GM12878 (cell line): ENCODE measurements around the gene MRPL20. TPM values are rescaled to one million over a fixed set of nuclear protein-coding genes. Genes with fewer than 3 reads are reported as not detected.

Experiments used
- ATAC-seq: fragments of 200-7000 bp; cut with Tn5 transposase; 3 replicates; pipeline ENCODE4 v1.9.1; 2020; ENCODE audit warnings: mild to moderate bottlenecking, moderate library complexity
- BruUV-seq: library from RNA; stranded (reverse); fragments of 400-500 nt; replicated peaks from 2 replicates; lab custom pipeline; 2021; lab: Mats Ljungman, UMichigan
- CTCF ChIA-PET: fragments of 300-600 bp; sonication (Branson Sonifier 250); formaldehyde crosslinking; extraction: SDS; loops from one replicate; lab custom pipeline; 2021; ENCODE audit warnings: inconsistent platforms; lab: Yijun Ruan, JAX
- POLR2A ChIA-PET: fragments of 350-600 bp; formaldehyde crosslinking; extraction: SDS; loops from one replicate; lab custom pipeline; 2021; ENCODE audit warnings: inconsistent platforms; lab: Charles Lee
- RAD21 ChIA-PET: fragments of 300-600 bp; sonication (Branson Sonifier 250); formaldehyde crosslinking; loops from one replicate; lab custom pipeline; 2023; ENCODE audit warnings: antibody characterized with exemption; ENCODE audit not compliant: unreplicated experiment; lab: Charles Lee
- SMC1A ChIA-PET: fragments of 300-600 bp; sonication (Branson Sonifier 250); formaldehyde crosslinking; loops from one replicate; lab custom pipeline; 2023; ENCODE audit not compliant: unreplicated experiment, uncharacterized antibody; lab: Charles Lee
- DNase-seq: peaks from one replicate; pipeline ENCODE4 v3.0.0-alpha.2; 2011; ENCODE audit warnings: low read depth, low spot score
- FAIRE-seq: peaks from 3 replicates; lab custom pipeline; 2011; peaks lifted over from hg19 to GRCh38; lab: Jason Lieb, UNC
- H2AFZ ChIP-seq: 2 replicates; pipeline ENCODE4 v1.6.0; 2011; ENCODE audit warnings: low read depth, low read length, control low read depth; ENCODE audit not compliant: control insufficient read depth
- H3K27ac ChIP-seq: 2 replicates; pipeline ENCODE4 v1.5.1; 2011; ENCODE audit warnings: control low read depth; ENCODE audit not compliant: control insufficient read depth, insufficient read depth
- H3K27me3 ChIP-seq, 2 experiments: replicated peaks in 1 of 2; 2 replicates each; pipeline versions ENCODE4 v1.6.0 to v1.6.1; 2011; ENCODE audit warnings: low read length in 1 of 2; ENCODE audit not compliant: control insufficient read depth in 2 of 2, insufficient read depth in 2 of 2
- H3K36me3 ChIP-seq, 2 experiments: 2 replicates each; pipeline ENCODE4 v1.5.1; 2011; ENCODE audit warnings: low read length in 1 of 2; ENCODE audit not compliant: control insufficient read depth in 2 of 2, insufficient read depth in 2 of 2
- H3K4me1 ChIP-seq: 2 replicates; pipeline ENCODE4 v1.6.1; 2011; ENCODE audit warnings: mild to moderate bottlenecking, low read length, moderate library complexity, mixed read lengths; ENCODE audit not compliant: control insufficient read depth, insufficient read depth
- H3K4me2 ChIP-seq: 2 replicates; pipeline ENCODE4 v1.6.0; 2011; ENCODE audit warnings: control low read depth; ENCODE audit not compliant: control insufficient read depth, insufficient read depth
- H3K4me3 ChIP-seq: fragments of 200-600 bp; sonication (generic); 2 replicates; pipeline ENCODE4 v1.5.1; 2016
- H3K79me2 ChIP-seq: 2 replicates; pipeline ENCODE4 v1.6.0; 2011; ENCODE audit warnings: low read length; ENCODE audit not compliant: control insufficient read depth, insufficient read depth
- H3K9ac ChIP-seq: 2 replicates; pipeline ENCODE4 v1.8.0; 2011; ENCODE audit warnings: low read length, control low read depth, mixed read lengths; ENCODE audit not compliant: control insufficient read depth, insufficient read depth
- H3K9me3 ChIP-seq: replicated peaks from 3 replicates; pipeline ENCODE4 v1.5.1; 2011; ENCODE audit warnings: mild to moderate bottlenecking, low read length; ENCODE audit not compliant: control insufficient read depth, insufficient read depth
- H4K20me1 ChIP-seq: 2 replicates; pipeline ENCODE4 v1.6.0; 2011; ENCODE audit not compliant: control insufficient read depth, insufficient read depth
- CBFB ChIP-seq: IDR thresholded peaks from 2 replicates; pipeline ENCODE4 v1.6.1; 2016; ENCODE audit warnings: antibody characterized with exemption, low read depth
- DPF2 ChIP-seq: fragments of 450-650 bp; IDR thresholded peaks from 2 replicates; pipeline ENCODE4 v1.6.1; 2017; ENCODE audit warnings: mild to moderate bottlenecking
- EP300 ChIP-seq, 2 experiments: fragments of 150-350 bp in 1 of 2; IDR thresholded peaks; 2 replicates each; pipeline ENCODE4 v1.6.1; 2011 to 2012; ENCODE audit warnings: low read depth in 2 of 2, low read length in 2 of 2, borderline replicate concordance in 1 of 2, improper control_type of control experiment in 1 of 2, inconsistent platforms in 1 of 2; ENCODE audit not compliant: control insufficient read depth in 1 of 2
- FOS ChIP-seq: IDR thresholded peaks from 3 replicates; pipeline ENCODE4 v1.6.1; 2011; ENCODE audit warnings: borderline replicate concordance; ENCODE audit not compliant: insufficient read length; ENCODE audit errors: extremely low read depth
- GABPA ChIP-seq: IDR thresholded peaks from 2 replicates; pipeline ENCODE4 v1.6.1; 2014; ENCODE audit warnings: antibody characterized with exemption, low read depth, mild to moderate bottlenecking, inconsistent platforms
- KLF5 ChIP-seq: fragments of 450-650 bp; IDR thresholded peaks from 2 replicates; pipeline ENCODE4 v1.6.1; 2014; ENCODE audit warnings: mild to moderate bottlenecking; ENCODE audit not compliant: partially characterized antibody
- RB1 ChIP-seq: fragments of 450-650 bp; formaldehyde crosslinking; IDR thresholded peaks from 2 replicates; pipeline ENCODE4 v1.6.1; 2017; ENCODE audit warnings: mild to moderate bottlenecking, borderline replicate concordance
- RBBP5 ChIP-seq: fragments of 200-600 bp; sonication (generic); conservative IDR thresholded peaks from 2 replicates; pipeline ENCODE4 v1.6.1; 2016
- RUNX3 ChIP-seq: IDR thresholded peaks from 2 replicates; pipeline ENCODE4 v1.6.1; 2012; ENCODE audit warnings: low read length, inconsistent platforms
- ZNF274 ChIP-seq: IDR thresholded peaks from one replicate; pipeline ENCODE4 v1.8.0; 2011; ENCODE audit not compliant: insufficient read length, insufficient read depth
- WGBS: methylation state at CpG from one replicate; pipeline ENCODE4 v1.1.6; 2016; ENCODE audit warnings: low lambda C conversion rate; ENCODE audit not compliant: insufficient replicate concordance, insufficient coverage; ENCODE audit errors: missing lambda C conversion rate; 5-methylcytosine and 5-hydroxymethylcytosine counted together
- in situ Hi-C: fragments of 300-500 bp; cut with MboI; formaldehyde crosslinking; loops from 9 replicates; pipeline ENCODE4 v1.14.3; 2018; ENCODE audit warnings: mixed read lengths
- intact Hi-C: fragments of 100-400 bp; cut with micrococcal nuclease; formaldehyde crosslinking; loops from one replicate; pipeline ENCODE4 v1.14.2; 2022; ENCODE audit not compliant: unreplicated experiment
- polyA plus RNA-seq, 11 experiments: library from polyadenylated mRNA; depleted of rRNA in 4 of 11; unstranded in 6 of 11; stranded (reverse) in 5 of 11; fragments of >200 nt; fragmentation: Nextera tagmentation in 4 of 11; fragmentation: Illumina TruSeq in 1 of 11; extraction: Ambion mirVana in 4 of 11; extraction: Trizol in 1 of 11; gene quantifications; 1 replicate in 1 of 11; 2 replicates in 10 of 11; pipeline versions ENCODE4 v1.2.1 to v1.2.3, GENCODE V29; 2011 to 2016; ENCODE audit warnings: inconsistent platforms in 2 of 11, missing spikeins in 2 of 11, low read depth in 1 of 11
- total RNA-seq, 4 experiments: library from RNA; depleted of rRNA in 3 of 4; stranded (reverse); fragments of >200 nt in 3 of 4; fragmentation: Illumina TruSeq in 1 of 4; extraction: Trizol in 1 of 4; gene quantifications; 2 replicates each; pipeline versions ENCODE4 v1.2.1 to v1.2.3, GENCODE V29; 2013 to 2021
- TF ChIP-seq, protein P1 (sequence below), 3 experiments: IDR thresholded peaks in 2 of 3; conservative IDR thresholded peaks in 1 of 3; 2 replicates each; pipeline ENCODE4 v1.5.1; 2011; ENCODE audit warnings: low read depth in 3 of 3, low read length in 3 of 3, mild to moderate bottlenecking in 3 of 3, control low read depth in 2 of 3, moderate library complexity in 2 of 3, inconsistent platforms in 1 of 3, mixed read lengths in 1 of 3; ENCODE audit not compliant: control insufficient read depth in 2 of 3, insufficient read depth in 1 of 3; ENCODE audit errors: extremely low read depth in 1 of 3
- TF ChIP-seq, protein P2 (sequence below): fragments of 450-650 bp; IDR thresholded peaks from 2 replicates; pipeline ENCODE4 v1.6.1; 2017; ENCODE audit warnings: mild to moderate bottlenecking, moderate library complexity

Gene MRPL20
- total and polyA plus RNA-seq, 10 of the 15 experiments (the other 5 are each of a cell fraction or from before 2014, with no cell fraction given): 129 to 525 (median 255) TPM

DNA sequence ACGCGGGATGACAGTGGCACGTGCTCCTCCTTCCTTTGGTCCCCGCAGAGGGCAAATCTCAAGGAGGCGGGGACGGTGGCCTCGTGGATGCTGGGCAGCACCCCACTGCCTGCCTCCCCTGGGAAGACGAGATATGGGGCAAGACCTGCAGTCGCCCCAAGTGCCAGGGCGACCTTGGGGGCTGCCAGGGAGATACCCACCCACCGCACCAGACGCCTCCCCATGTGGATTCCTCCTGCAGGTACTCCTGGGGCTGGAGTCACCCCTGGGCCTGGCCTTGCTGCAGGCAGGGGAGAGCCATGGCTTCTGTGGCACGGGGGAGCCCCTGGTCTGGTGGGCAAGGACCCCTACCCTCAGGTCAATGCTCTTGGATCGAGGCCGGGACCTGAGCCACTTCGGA, 26.2 kb downstream of the MRPL20 start (continued):
- no peak for TF ChIP-seq RBBP5
- TF ChIP-seq DPF2: no peak

DNA sequence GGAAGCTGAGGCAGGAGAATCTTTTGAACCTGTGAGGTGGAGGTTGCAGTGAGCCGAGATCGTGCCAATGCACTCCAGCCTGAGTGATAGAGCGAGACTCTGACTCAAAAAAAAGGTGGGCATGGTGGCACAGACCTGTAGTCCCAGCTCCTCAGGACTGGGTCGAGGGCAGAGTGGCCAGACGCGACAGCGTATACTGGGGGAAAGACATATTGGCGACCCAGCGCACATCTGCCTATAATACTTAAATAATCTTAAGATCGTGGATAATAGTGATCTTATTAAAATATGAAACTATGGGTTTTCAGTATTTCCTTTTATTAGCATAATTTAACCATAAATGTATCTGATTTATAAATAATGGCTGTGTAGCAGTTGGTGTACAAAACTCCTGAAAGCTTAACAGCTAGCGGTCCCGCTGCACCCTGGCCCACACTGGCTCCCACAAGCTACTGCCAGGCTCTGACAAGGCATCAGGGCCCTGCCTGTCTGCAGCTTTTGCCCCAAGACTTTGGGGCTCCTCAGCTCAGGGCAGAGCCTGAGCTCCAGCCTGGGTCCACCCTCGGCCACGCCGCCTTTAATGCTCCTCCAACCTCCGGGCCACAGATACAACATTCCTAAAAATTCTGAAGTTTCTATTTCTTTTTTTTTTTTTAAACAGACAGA, 29.4 kb downstream of the MRPL20 start:
- SMC1A ChIA-PET: no interaction called here
- BruUV-seq: no TSS peak
- no peak for FAIRE-seq

More for the DNA sequence above, 29.4 kb downstream of the MRPL20 start:
- RAD21 ChIA-PET: interaction anchor here (0.6 kb wide), 1 partner anchor 527 kb away, joined by 3 read pairs; no protein-coding TSS in a partner anchor
- intact Hi-C loops: loop anchor here (10.0 kb wide), 1 partner anchor 127 kb away; no protein-coding TSS in a partner anchor
- TF ChIP-seq RUNX3 (no peak), GABPA (no peak), KLF5 (no peak), EP300 (IDR thresholded peaks at IDR 0.05; ENCODE audit: borderline replicate concordance in 1 of 2, control insufficient read depth in 1 of 2, low read depth in 2 of 2, low read length in 2 of 2) (no peak), RB1 (no peak), CBFB (no peak), ZNF274 (no peak), FOS (no peak)
- TF ChIP-seq, protein P1, sequence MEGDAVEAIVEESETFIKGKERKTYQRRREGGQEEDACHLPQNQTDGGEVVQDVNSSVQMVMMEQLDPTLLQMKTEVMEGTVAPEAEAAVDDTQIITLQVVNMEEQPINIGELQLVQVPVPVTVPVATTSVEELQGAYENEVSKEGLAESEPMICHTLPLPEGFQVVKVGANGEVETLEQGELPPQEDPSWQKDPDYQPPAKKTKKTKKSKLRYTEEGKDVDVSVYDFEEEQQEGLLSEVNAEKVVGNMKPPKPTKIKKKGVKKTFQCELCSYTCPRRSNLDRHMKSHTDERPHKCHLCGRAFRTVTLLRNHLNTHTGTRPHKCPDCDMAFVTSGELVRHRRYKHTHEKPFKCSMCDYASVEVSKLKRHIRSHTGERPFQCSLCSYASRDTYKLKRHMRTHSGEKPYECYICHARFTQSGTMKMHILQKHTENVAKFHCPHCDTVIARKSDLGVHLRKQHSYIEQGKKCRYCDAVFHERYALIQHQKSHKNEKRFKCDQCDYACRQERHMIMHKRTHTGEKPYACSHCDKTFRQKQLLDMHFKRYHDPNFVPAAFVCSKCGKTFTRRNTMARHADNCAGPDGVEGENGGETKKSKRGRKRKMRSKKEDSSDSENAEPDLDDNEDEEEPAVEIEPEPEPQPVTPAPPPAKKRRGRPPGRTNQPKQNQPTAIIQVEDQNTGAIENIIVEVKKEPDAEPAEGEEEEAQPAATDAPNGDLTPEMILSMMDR (IDR thresholded peaks at IDR 0.05 in 2 of 3, conservative IDR thresholded peaks at IDR 0.05 in 1 of 3; ENCODE audit: control insufficient read depth in 2 of 3, extremely low read depth in 1 of 3, insufficient read depth in 1 of 3, low read depth in 3 of 3, low read length in 3 of 3): no peak
- TF ChIP-seq, protein P2, sequence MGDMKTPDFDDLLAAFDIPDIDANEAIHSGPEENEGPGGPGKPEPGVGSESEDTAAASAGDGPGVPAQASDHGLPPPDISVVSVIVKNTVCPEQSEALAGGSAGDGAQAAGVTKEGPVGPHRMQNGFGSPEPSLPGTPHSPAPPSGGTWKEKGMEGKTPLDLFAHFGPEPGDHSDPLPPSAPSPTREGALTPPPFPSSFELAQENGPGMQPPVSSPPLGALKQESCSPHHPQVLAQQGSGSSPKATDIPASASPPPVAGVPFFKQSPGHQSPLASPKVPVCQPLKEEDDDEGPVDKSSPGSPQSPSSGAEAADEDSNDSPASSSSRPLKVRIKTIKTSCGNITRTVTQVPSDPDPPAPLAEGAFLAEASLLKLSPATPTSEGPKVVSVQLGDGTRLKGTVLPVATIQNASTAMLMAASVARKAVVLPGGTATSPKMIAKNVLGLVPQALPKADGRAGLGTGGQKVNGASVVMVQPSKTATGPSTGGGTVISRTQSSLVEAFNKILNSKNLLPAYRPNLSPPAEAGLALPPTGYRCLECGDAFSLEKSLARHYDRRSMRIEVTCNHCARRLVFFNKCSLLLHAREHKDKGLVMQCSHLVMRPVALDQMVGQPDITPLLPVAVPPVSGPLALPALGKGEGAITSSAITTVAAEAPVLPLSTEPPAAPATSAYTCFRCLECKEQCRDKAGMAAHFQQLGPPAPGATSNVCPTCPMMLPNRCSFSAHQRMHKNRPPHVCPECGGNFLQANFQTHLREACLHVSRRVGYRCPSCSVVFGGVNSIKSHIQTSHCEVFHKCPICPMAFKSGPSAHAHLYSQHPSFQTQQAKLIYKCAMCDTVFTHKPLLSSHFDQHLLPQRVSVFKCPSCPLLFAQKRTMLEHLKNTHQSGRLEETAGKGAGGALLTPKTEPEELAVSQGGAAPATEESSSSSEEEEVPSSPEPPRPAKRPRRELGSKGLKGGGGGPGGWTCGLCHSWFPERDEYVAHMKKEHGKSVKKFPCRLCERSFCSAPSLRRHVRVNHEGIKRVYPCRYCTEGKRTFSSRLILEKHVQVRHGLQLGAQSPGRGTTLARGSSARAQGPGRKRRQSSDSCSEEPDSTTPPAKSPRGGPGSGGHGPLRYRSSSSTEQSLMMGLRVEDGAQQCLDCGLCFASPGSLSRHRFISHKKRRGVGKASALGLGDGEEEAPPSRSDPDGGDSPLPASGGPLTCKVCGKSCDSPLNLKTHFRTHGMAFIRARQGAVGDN: no peak
- TF ChIP-seq, all 136 proteins: peak for 0
- Histone ChIP-seq H2AFZ (no peak overlapping the region), H3K4me1 (peaks cover 12% of the 10 kb centered on the region), H3K9ac (no peak overlapping the region), H4K20me1 (no peaks in the 10 kb centered on the region), H3K36me3 (peaks cover 3 to 11% of the 10 kb centered on the region in 2 experiments; a peak in 3 of 4 replicates), H3K27ac (no peak overlapping the region), H3K79me2 (peaks cover 26% of the 10 kb centered on the region), H3K27me3 (no peaks in the 10 kb centered on the region), H3K9me3 (no peaks in the 10 kb centered on the region), H3K4me3 (no peak overlapping the region), H3K4me2 (no peak overlapping the region)
- ATAC-seq (no peak), DNase-seq (no peak)
- in situ Hi-C loops: no loop called here
- 97% methylated on average over 16 of the region's 16 CpGs for WGBS
- CTCF ChIA-PET: interaction anchor here (0.6 to 1.0 kb wide), 5 partner anchors 10 to 63 kb away, joined by 3 read pairs; no protein-coding TSS in a partner anchor
- POLR2A ChIA-PET: interaction anchor here (1.9 kb wide), 1 partner anchor 11 kb away, joined by 8 read pairs; no protein-coding TSS in a partner anchor
